ENCODE measurements around the gene KRTAP10-9. TPM values are rescaled to one million over a fixed set of nuclear protein-coding genes. Genes with fewer than 3 reads are reported as not detected.

The KRTAP10-9 gene
- total RNA-seq, 1 experiment from 2014 or later, result not detected

- no peak for DNase-seq
- H3K9me3 ChIP-seq, result 0 out of 2 replicates have a peak, but pooled peaks cover 5% of the 10 kb centered on the region
- H3K4me1 Mint-ChIP-seq (ENCODE audit: low read depth, unreplicated experiment), result no peaks in the 10 kb centered on the region
- peaks cover 6% of the 10 kb centered on the region for H3K27me3 Mint-ChIP-seq (ENCODE audit: insufficient read depth, unreplicated experiment)
- no peaks in the 10 kb centered on the region for H3K36me3 ChIP-seq (ENCODE audit: control insufficient read depth, insufficient read depth, low read length)
- CTCF ChIA-PET, result no interaction called here
- no peak overlapping the region for H3K4me3 Mint-ChIP-seq (ENCODE audit: unreplicated experiment)
- TF ChIP-seq, protein P1, sequence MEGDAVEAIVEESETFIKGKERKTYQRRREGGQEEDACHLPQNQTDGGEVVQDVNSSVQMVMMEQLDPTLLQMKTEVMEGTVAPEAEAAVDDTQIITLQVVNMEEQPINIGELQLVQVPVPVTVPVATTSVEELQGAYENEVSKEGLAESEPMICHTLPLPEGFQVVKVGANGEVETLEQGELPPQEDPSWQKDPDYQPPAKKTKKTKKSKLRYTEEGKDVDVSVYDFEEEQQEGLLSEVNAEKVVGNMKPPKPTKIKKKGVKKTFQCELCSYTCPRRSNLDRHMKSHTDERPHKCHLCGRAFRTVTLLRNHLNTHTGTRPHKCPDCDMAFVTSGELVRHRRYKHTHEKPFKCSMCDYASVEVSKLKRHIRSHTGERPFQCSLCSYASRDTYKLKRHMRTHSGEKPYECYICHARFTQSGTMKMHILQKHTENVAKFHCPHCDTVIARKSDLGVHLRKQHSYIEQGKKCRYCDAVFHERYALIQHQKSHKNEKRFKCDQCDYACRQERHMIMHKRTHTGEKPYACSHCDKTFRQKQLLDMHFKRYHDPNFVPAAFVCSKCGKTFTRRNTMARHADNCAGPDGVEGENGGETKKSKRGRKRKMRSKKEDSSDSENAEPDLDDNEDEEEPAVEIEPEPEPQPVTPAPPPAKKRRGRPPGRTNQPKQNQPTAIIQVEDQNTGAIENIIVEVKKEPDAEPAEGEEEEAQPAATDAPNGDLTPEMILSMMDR (IDR thresholded peaks at IDR 0.05; ENCODE audit: insufficient read depth in 1 of 2, low read depth in 1 of 2, low read length in 1 of 2, severe bottlenecking in 1 of 2, unreplicated experiment in 1 of 2), result no peak
- intact Hi-C loops (cut with micrococcal nuclease; ENCODE audit: unreplicated experiment), result no loop called here
- H3K4me3 ChIP-seq (ENCODE audit: low read depth, low read length), result no peak overlapping the region
- no peak overlapping the region for H3K27ac Mint-ChIP-seq (ENCODE audit: unreplicated experiment)
- no TSS peak for BruUV-seq (replicated peaks)
- H3K9me3 Mint-ChIP-seq (ENCODE audit: unreplicated experiment), result peaks cover 41% of the 10 kb centered on the region
- POLR2A ChIA-PET, result no interaction called here
- no peaks in the 10 kb centered on the region for H3K4me1 ChIP-seq
- H3K27me3 ChIP-seq (replicated peaks; ENCODE audit: control insufficient read depth, insufficient read depth, low read length), result no peaks in the 10 kb centered on the region
- H3K36me3 Mint-ChIP-seq (ENCODE audit: insufficient read depth, unreplicated experiment), result no peaks in the 10 kb centered on the region
Measured at GRCh38 chr21:44611551-44611950, 15.3 kb upstream of the KRTAP10-9 start.

GRCh38 chr21:44612029-44612486 is 14.8 kb upstream of the KRTAP10-9 start, which contains the start of gene KRTAP10-8:
Gene KRTAP10-8 (plus strand): TSS chr21:44612079. CDS start chr21:44612101, 22 bp downstream.
- H3K4me3 Mint-ChIP-seq (ENCODE audit: unreplicated experiment), result no peak within 1 kb of the TSS
- Histone ChIP-seq H3K9me3 (0 out of 2 replicates have a peak, but pooled peaks cover 5% of the 10 kb centered on the region), H3K4me1 (no peaks in the 10 kb centered on the region), H3K27me3 (replicated peaks; ENCODE audit: control insufficient read depth, insufficient read depth, low read length) (no peaks in the 10 kb centered on the region), H3K36me3 (ENCODE audit: control insufficient read depth, insufficient read depth, low read length) (no peaks in the 10 kb centered on the region), H3K4me3 (ENCODE audit: low read depth, low read length) (no peak within 1 kb of the TSS)
- peaks cover 41% of the 10 kb centered on the region for H3K9me3 Mint-ChIP-seq (ENCODE audit: unreplicated experiment)
- POLR2A ChIA-PET, result no interaction called here
- BruUV-seq (replicated peaks), result no TSS peak
- intact Hi-C loops (cut with micrococcal nuclease; ENCODE audit: unreplicated experiment), result no loop called here
- H3K36me3 Mint-ChIP-seq (ENCODE audit: insufficient read depth, unreplicated experiment), result no peaks in the 10 kb centered on the region
- no peaks in the 10 kb centered on the region for H3K4me1 Mint-ChIP-seq (ENCODE audit: low read depth, unreplicated experiment)
- DNase-seq, result no peak
- H3K27me3 Mint-ChIP-seq (ENCODE audit: insufficient read depth, unreplicated experiment), result peaks cover 6% of the 10 kb centered on the region
- CTCF ChIA-PET, result no interaction called here
- no peak within 1 kb of the TSS for H3K27ac Mint-ChIP-seq (ENCODE audit: unreplicated experiment)
- TF ChIP-seq, protein P1 (IDR thresholded peaks at IDR 0.05; ENCODE audit: insufficient read depth in 1 of 2, low read depth in 1 of 2, low read length in 1 of 2, severe bottlenecking in 1 of 2, unreplicated experiment in 1 of 2), result no peak

- H3K4me1 ChIP-seq, result no peaks in the 10 kb centered on the region
- H3K36me3 ChIP-seq (ENCODE audit: control insufficient read depth, insufficient read depth, low read length), result no peaks in the 10 kb centered on the region
- ChIA-PET POLR2A (no interaction called here), CTCF (no interaction called here)
- no peak overlapping the region for H3K4me3 Mint-ChIP-seq (ENCODE audit: unreplicated experiment)
- H3K36me3 Mint-ChIP-seq (ENCODE audit: insufficient read depth, unreplicated experiment), result no peaks in the 10 kb centered on the region
- no peak overlapping the region for H3K4me3 ChIP-seq (ENCODE audit: low read depth, low read length)
- H3K27me3 Mint-ChIP-seq (ENCODE audit: insufficient read depth, unreplicated experiment), result peaks cover 6% of the 10 kb centered on the region
- H3K27me3 ChIP-seq (replicated peaks; ENCODE audit: control insufficient read depth, insufficient read depth, low read length), result no peaks in the 10 kb centered on the region
- peaks cover 41% of the 10 kb centered on the region for H3K9me3 Mint-ChIP-seq (ENCODE audit: unreplicated experiment)
- no peaks in the 10 kb centered on the region for H3K4me1 Mint-ChIP-seq (ENCODE audit: low read depth, unreplicated experiment)
- BruUV-seq (replicated peaks), result no TSS peak
- no peak overlapping the region for H3K27ac Mint-ChIP-seq (ENCODE audit: unreplicated experiment)
- TF ChIP-seq, protein P1 (IDR thresholded peaks at IDR 0.05; ENCODE audit: insufficient read depth in 1 of 2, low read depth in 1 of 2, low read length in 1 of 2, severe bottlenecking in 1 of 2, unreplicated experiment in 1 of 2), result no peak
- DNase-seq, result no peak
- H3K9me3 ChIP-seq, result 0 out of 2 replicates have a peak, but pooled peaks cover 5% of the 10 kb centered on the region
- intact Hi-C loops (cut with micrococcal nuclease; ENCODE audit: unreplicated experiment), result no loop called here
Measured at GRCh38 chr21:44612669-44613229, 14.1 kb upstream of the KRTAP10-9 start.

Data from Caco-2 (cell line).